Measurements from ENCODE around the gene STK32B.
A peak's percentile ranks its signal among the peaks of the same experiment; 100 is the strongest.
"Not testable (repeated sequence)": the region's sequence is repeated elsewhere in the genome, so short reads cannot be mapped to it uniquely, and the experiment has no call there.

The STK32B gene

GRCh38 chr4:5052204-5052702 lies 973 bp downstream of the STK32B start:
- H3K4me1 ChIP-seq = peaks cover 0 to 31% (median 20%) of the 10 kb centered on the region in 4 donors
- no peak for DNase-seq
- H3K4me3 ChIP-seq = peak overlapping the region; percentile 56 to 63
- intact Hi-C loops (cut with DNase I; ENCODE audit: low total_unique reads) = loop anchor here (10.0 kb wide), 1 partner anchor 763 kb away; no protein-coding TSS in a partner anchor
- H3K36me3 ChIP-seq = no peaks in the 10 kb centered on the region
- peak overlapping the region in 1 of 2 donors; percentile 21 for H3K27ac ChIP-seq
- TF ChIP-seq, protein P1, sequence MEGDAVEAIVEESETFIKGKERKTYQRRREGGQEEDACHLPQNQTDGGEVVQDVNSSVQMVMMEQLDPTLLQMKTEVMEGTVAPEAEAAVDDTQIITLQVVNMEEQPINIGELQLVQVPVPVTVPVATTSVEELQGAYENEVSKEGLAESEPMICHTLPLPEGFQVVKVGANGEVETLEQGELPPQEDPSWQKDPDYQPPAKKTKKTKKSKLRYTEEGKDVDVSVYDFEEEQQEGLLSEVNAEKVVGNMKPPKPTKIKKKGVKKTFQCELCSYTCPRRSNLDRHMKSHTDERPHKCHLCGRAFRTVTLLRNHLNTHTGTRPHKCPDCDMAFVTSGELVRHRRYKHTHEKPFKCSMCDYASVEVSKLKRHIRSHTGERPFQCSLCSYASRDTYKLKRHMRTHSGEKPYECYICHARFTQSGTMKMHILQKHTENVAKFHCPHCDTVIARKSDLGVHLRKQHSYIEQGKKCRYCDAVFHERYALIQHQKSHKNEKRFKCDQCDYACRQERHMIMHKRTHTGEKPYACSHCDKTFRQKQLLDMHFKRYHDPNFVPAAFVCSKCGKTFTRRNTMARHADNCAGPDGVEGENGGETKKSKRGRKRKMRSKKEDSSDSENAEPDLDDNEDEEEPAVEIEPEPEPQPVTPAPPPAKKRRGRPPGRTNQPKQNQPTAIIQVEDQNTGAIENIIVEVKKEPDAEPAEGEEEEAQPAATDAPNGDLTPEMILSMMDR (IDR thresholded peaks at IDR 0.05) = no peak
- H3K27me3 ChIP-seq = no peaks in the 10 kb centered on the region
- H3K9me3 ChIP-seq = no peaks in the 10 kb centered on the region

GRCh38 chr4:5052726-5053425 lies 1.6 kb downstream of the STK32B start:
- no peaks in the 10 kb centered on the region for H3K36me3 ChIP-seq
- H3K4me3 ChIP-seq = no peak overlapping the region
- no peak for DNase-seq
- intact Hi-C loops (cut with DNase I; ENCODE audit: low total_unique reads) = loop anchor here (10.0 kb wide), 1 partner anchor 762 kb away; no protein-coding TSS in a partner anchor
- H3K27me3 ChIP-seq = no peaks in the 10 kb centered on the region
- H3K9me3 ChIP-seq = no peaks in the 10 kb centered on the region
- peaks cover 0 to 31% (median 20%) of the 10 kb centered on the region in 4 donors for H3K4me1 ChIP-seq
- TF ChIP-seq, protein P1 (IDR thresholded peaks at IDR 0.05) = no peak
- H3K27ac ChIP-seq = no peak overlapping the region

GRCh38 chr4:5054532-5054931 lies 3.3 kb downstream of the STK32B start:
- TF ChIP-seq, protein P1 (IDR thresholded peaks at IDR 0.05) = no peak
- DNase-seq = no peak
- intact Hi-C loops (cut with DNase I; ENCODE audit: low total_unique reads) = loop anchor here (10.0 kb wide), 1 partner anchor 760 kb away; no protein-coding TSS in a partner anchor
- H3K9me3 ChIP-seq = no peaks in the 10 kb centered on the region
- H3K4me1 ChIP-seq = peaks cover 0 to 31% (median 20%) of the 10 kb centered on the region in 4 donors
- no peak overlapping the region for H3K4me3 ChIP-seq
- H3K27me3 ChIP-seq = no peaks in the 10 kb centered on the region
- no peaks in the 10 kb centered on the region for H3K36me3 ChIP-seq
- H3K27ac ChIP-seq = no peak overlapping the region

- Histone ChIP-seq H3K27me3 (no peaks in the 10 kb centered on the region), H3K4me1 (peaks cover 0 to 26% (median 16%) of the 10 kb centered on the region in 4 donors), H3K27ac (no peak overlapping the region), H3K4me3 (no peak overlapping the region), H3K36me3 (no peaks in the 10 kb centered on the region), H3K9me3 (no peaks in the 10 kb centered on the region)
- TF ChIP-seq, protein P1 (IDR thresholded peaks at IDR 0.05) = no peak
- no peak for DNase-seq
- intact Hi-C loops (cut with DNase I; ENCODE audit: low total_unique reads) = loop anchor here (10.0 kb wide), 1 partner anchor 759 kb away; no protein-coding TSS in a partner anchor
These were observed 4.1 kb downstream of the STK32B start for GRCh38 chr4:5055411-5055810.

DNA sequence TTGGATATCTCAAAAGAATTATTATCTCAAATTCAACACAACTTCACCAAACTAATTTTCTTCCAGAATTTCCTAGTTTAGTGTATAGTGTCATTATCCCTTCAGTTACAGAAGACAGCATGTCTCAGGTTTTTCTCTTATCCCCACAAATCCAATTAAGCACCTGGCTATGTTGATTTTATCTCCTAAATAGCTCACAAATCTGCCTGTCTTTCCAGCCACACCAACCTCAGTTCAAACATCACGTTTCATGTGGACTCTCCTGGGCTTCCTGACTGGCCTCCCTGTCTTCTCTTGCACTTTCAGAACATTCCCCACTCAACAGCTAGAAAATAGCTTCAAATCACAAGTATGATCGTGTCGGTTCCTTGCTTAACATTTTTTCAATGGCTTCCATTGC lies 14.8 kb downstream of the STK32B start:
- Histone ChIP-seq H3K36me3 (no peaks in the 10 kb centered on the region), H3K27me3 (no peaks in the 10 kb centered on the region), H3K4me1 (no peaks in the 10 kb centered on the region), H3K4me3 (no peak overlapping the region), H3K9me3 (no peaks in the 10 kb centered on the region), H3K27ac (no peak overlapping the region)
- intact Hi-C loops (cut with DNase I; ENCODE audit: low total_unique reads) = no loop called here
- TF ChIP-seq, protein P1 (IDR thresholded peaks at IDR 0.05) = no peak
- DNase-seq = no peak

DNA sequence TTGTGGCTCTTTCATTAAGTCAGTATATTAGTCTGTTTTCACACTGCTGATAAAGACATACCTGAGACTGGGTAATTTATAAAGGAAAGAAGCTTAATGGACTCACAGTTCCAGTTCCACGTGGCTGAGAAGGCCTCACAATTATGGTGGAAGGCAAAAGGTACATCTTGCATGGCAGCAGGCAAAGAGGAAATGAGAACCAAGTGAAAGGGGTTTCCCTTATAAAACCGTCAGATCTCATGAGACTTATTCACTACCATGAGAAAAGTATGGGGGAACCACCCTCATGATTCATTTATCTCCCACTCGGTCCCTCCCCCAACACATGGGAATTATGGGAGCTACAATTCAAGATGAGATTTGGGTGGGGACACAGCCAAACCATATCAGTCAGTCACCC lies 15.7 kb downstream of the STK32B start:
- H3K9me3 ChIP-seq; H3K27ac ChIP-seq; H3K27me3 ChIP-seq; DNase-seq; intact Hi-C loops (cut with DNase I; ENCODE audit: low total_unique reads); H3K4me1 ChIP-seq; H3K36me3 ChIP-seq; H3K4me3 ChIP-seq: not testable (repeated sequence)
